Choroid plexus epithelial cell (primary cell): ENCODE measurements around the gene MRPS2.
"Not testable (repeated sequence)": the region's sequence is repeated elsewhere in the genome, so short reads cannot be mapped to it uniquely, and the experiment has no call there.

Source experiments
- DNase-seq: peaks from one replicate; pipeline ENCODE4 v3.0.0-alpha.2; 2010; ENCODE audit warnings: low read depth
- H3K4me3 ChIP-seq: 2 replicates; pipeline ENCODE4 v1.5.1; 2011; ENCODE audit warnings: low read depth, mild to moderate bottlenecking, control low read depth, low read length, moderate library complexity
- TF ChIP-seq, protein P1 (sequence below): conservative IDR thresholded peaks from 2 replicates; pipeline ENCODE4 v1.5.1; 2011; ENCODE audit warnings: low read depth, mild to moderate bottlenecking, control low read depth, inconsistent platforms, low read length, moderate library complexity

MRPS2 gene

DNA sequence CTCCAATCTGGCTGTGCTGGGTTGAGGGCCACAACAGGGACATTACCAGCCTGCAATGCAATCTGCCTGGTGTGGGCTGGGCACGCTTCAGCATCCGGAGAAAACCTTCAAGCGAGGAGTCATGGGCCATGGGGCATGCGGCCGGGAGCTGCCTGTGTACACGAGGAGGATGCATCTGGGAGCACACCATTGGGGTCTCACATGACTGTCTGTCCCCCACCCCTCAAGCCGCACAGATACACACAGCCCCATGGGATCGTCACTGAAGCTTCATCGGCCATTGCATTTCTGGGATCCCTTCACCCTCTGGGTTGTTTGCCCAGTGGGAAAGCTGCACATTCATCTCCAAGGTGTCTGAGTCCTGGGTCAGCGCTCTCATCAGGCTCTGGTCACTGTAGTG lies 30.6 kb downstream of the MRPS2 start:
- TF ChIP-seq, protein P1, sequence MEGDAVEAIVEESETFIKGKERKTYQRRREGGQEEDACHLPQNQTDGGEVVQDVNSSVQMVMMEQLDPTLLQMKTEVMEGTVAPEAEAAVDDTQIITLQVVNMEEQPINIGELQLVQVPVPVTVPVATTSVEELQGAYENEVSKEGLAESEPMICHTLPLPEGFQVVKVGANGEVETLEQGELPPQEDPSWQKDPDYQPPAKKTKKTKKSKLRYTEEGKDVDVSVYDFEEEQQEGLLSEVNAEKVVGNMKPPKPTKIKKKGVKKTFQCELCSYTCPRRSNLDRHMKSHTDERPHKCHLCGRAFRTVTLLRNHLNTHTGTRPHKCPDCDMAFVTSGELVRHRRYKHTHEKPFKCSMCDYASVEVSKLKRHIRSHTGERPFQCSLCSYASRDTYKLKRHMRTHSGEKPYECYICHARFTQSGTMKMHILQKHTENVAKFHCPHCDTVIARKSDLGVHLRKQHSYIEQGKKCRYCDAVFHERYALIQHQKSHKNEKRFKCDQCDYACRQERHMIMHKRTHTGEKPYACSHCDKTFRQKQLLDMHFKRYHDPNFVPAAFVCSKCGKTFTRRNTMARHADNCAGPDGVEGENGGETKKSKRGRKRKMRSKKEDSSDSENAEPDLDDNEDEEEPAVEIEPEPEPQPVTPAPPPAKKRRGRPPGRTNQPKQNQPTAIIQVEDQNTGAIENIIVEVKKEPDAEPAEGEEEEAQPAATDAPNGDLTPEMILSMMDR = no peak
- DNase-seq = no peak

DNA sequence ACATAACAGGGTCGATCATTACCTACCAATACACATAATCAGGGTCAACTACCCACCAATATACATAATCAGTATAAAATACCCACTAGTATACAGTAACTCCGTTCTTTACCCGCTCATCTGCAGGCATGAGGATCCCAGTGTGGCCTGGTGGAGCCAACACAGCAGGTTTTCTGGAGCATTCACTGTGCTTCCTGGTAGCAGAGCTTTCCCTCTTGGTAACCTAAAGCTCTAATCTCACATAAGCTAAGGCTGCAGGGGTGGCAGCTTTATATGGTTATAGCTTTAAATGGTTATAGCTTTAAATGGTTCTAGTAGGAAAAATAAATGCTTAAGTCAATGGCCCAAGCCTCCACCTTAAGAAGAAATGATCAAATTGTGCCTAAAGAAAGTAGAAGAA lies 32.6 kb downstream of the MRPS2 start:
- H3K4me3 ChIP-seq = no peak overlapping the region
- TF ChIP-seq, protein P1 = no peak
- no peak for DNase-seq

More for the DNA sequence above, 30.6 kb downstream of the MRPS2 start:
- H3K4me3 ChIP-seq = no peak overlapping the region

DNA sequence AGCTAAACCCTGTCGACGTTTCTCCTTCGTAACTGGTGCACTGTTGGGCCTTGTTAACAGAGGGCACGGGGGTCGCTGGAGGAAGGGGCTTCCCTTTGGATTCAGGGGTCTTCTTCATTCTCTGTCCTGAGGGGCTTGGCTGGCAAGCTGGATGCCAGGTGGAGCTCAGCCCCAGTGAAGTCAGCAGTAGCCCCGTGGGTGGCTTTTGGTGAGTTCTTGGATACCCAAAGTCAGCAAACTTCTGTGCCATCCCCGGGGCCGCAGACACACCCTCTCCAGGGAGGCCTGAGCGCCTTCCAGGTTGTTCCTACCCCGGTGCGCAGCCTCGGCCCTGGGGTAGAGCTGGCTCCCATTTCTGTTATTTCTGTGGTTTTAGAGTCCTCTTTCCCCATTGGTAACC lies 33.2 kb downstream of the MRPS2 start:
- TF ChIP-seq, protein P1 = no peak
- DNase-seq = no peak
- H3K4me3 ChIP-seq = no peak overlapping the region

GRCh38 chr9:135534192-135534711 lies 33.8 kb downstream of the MRPS2 start:
- H3K4me3 ChIP-seq, DNase-seq: not testable (repeated sequence)

GRCh38 chr9:135534826-135535225 lies 34.3 kb downstream of the MRPS2 start:
- DNase-seq, H3K4me3 ChIP-seq: not testable (repeated sequence)

DNA sequence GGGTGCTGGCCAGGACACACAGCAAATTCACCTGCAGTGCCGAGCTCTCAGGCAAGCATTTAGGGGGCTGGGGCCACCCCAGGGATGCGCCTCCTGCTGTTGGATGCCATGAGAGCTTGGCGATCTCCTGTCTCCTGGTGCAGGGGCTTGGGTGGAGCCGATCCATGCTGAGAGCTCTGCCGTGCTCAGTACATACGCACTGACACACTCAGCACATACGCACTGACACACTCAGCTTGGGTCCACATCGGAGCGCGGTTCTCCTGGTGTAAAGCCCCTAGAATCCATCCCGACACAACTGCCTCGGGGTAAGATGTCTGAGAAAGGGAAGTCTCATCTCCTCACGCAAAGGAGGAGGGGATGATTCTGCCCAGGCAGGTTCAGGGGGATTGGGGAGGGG lies 35.1 kb downstream of the MRPS2 start:
- not testable (repeated sequence) for H3K4me3 ChIP-seq, DNase-seq

DNA sequence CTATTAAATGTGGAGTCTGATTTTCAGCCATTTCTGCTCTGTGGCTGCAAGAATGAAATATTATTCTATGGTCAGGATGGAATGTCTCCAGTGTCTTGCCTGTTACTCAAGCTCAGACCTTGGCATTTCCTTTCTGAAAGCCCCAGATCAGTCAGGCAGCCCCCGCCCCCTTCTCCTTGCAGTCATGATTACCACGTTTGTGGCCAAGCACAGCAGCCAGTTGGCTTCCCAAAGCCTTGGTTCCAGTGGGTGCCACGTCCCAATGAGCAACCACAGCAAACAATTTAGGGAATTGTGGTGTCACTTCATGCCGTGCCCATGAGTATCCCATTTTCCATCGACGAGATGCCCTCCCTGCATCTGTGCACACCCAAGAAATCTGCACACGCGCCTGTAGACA lies 35.7 kb downstream of the MRPS2 start:
- DNase-seq = peak; percentile 83
- no peak overlapping the region for H3K4me3 ChIP-seq
- TF ChIP-seq, protein P1 = no peak

- not testable (repeated sequence) for H3K4me3 ChIP-seq
- DNase-seq = peak; percentile 22
Measured at GRCh38 chr9:135543262-135543894, 42.9 kb downstream of the MRPS2 start.

GRCh38 chr9:135544981-135545635 lies 44.6 kb downstream of the MRPS2 start:
- no peak for DNase-seq
- H3K4me3 ChIP-seq = no peak overlapping the region
- TF ChIP-seq, protein P1 = no peak

DNA sequence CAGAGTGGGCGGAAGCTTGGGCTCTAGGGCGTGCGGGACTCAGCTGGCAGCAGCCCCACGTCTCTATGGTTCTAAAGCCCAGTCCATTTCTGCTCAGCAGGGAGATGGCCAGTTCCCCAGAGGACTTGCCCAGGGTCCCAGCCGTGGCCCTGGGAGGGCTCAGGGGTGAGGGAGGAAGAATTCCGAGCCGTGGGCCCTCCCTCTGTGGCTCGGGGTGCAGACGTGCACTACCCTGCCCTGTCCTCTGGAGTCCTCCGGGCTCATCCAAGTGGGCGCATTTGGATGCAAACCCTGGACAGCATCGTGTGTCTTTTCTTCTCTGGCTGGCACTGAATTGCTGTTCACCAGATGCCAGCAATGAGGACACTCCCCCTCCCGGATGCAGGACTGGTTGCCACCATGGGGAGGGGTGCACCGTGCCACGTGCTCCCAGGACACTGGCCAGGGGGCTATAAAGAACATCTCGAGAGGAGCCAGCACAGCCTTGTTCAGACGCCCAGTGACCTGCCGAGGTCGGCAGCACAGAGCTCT lies 45.2 kb downstream of the MRPS2 start, which contains the start of gene OBP2A:
Gene OBP2A, plus strand, starts transcription at position 481 of the 531 bp plus-strand sequence. CDS start 55 bp downstream, outside the sequence.
- not testable (repeated sequence) for DNase-seq, H3K4me3 ChIP-seq

DNA sequence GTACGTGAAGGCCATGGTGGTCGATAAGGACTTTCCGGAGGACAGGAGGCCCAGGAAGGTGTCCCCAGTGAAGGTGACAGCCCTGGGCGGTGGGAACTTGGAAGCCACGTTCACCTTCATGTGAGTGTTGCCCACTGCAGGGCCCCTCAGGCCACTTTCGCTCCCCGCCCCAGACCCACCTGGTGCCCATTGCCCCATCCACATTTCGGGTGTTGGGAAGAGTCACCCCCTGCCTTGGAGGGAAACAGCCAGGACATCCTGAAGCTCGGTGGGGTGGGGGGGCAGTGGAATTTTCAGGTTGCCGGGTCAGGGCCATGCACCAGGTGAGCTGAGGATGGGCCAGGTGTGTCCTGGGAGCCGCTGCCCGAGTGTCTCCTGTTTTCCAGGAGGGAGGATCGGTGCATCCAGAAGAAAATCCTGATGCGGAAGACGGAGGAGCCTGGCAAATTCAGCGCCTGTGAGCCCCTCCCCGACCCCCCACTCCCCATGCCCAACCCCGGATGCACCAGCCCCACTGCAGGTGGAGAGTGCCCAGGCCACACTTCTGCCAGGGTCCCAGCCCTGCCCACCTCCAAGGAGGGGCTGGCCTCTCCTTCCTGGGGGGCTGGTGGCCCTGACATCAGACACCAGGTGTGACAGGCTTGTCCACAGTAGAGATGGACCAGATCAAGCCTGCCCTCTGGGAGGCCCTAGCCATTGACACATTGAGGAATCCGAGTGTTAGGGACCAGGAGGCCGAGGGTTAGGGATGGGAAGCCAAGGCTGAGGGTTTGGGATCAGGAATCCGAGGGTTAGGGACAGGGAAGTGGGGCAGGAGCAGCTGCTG lies 46.5 kb downstream of the MRPS2 start:
- H3K4me3 ChIP-seq, DNase-seq: not testable (repeated sequence)
